Astrocyte of the spinal cord (primary cell): ENCODE measurements around the gene KIF26B.

ENCODE experiments used
- DNase-seq: peaks from one replicate; pipeline ENCODE4 v3.0.0; 2011; ENCODE audit warnings: low read depth, low spot score
- H3K4me3 ChIP-seq: 2 replicates; pipeline ENCODE4 v1.5.1; 2011; ENCODE audit warnings: low read depth, mild to moderate bottlenecking, low read length, moderate library complexity
- in situ Hi-C: cut with HindIII; loops from 2 replicates; pipeline ENCODE4 v1.10.0; 2017; ENCODE audit warnings: low sequenced_read_pairs
- TF ChIP-seq, protein P1 (sequence below): IDR thresholded peaks from 2 replicates; pipeline ENCODE4 v1.5.1; 2012; ENCODE audit warnings: low read depth, mild to moderate bottlenecking, low read length, inconsistent platforms

KIF26B gene

GRCh38 chr1:245477941-245478340 lies 323.2 kb downstream of the KIF26B start:
- TF ChIP-seq, protein P1, sequence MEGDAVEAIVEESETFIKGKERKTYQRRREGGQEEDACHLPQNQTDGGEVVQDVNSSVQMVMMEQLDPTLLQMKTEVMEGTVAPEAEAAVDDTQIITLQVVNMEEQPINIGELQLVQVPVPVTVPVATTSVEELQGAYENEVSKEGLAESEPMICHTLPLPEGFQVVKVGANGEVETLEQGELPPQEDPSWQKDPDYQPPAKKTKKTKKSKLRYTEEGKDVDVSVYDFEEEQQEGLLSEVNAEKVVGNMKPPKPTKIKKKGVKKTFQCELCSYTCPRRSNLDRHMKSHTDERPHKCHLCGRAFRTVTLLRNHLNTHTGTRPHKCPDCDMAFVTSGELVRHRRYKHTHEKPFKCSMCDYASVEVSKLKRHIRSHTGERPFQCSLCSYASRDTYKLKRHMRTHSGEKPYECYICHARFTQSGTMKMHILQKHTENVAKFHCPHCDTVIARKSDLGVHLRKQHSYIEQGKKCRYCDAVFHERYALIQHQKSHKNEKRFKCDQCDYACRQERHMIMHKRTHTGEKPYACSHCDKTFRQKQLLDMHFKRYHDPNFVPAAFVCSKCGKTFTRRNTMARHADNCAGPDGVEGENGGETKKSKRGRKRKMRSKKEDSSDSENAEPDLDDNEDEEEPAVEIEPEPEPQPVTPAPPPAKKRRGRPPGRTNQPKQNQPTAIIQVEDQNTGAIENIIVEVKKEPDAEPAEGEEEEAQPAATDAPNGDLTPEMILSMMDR: no peak
- H3K4me3 ChIP-seq: no peak overlapping the region
- in situ Hi-C loops: no loop called here
- no peak for DNase-seq

DNA sequence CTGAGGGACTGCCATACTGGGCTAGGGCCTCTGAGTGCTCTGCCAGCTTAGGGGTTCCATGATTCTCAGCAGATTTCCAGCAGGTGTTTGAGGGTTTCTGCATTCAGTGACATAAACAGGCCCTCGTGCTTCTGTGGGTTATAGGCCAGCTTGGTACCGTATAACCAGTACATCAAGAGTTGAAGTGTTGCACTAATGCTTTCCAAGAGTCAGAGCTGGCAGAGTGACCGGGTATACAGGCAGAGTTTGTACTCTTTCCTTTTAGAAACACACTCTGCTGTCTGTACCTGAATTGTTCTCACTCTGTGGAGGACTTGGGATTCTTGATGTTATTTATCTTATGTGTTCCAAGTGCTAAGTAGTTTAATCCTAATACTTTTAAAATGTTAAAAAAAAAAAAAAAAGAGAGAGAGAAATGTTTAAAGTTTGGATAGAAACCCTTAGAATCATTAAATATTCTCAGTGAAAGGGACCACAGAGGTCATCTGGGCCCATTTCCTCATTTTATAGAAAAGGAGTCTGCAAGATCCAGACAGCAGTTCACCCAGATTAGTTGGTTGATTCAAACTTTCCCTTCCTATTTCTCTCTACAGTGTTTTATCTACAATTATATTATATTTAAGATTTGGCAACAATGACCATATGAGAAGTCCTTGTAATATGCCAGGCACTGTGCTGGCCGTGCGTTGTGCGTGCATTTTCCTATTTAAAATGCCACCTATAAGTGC lies 325.8 kb downstream of the KIF26B start:
- TF ChIP-seq, protein P1: no peak
- DNase-seq: no peak
- H3K4me3 ChIP-seq: no peak overlapping the region
- in situ Hi-C loops: no loop called here

- TF ChIP-seq, protein P1: no peak
- in situ Hi-C loops: no loop called here
- no peak for DNase-seq
These were observed 326.5 kb downstream of the KIF26B start for GRCh38 chr1:245481261-245481660.

GRCh38 chr1:245483247-245483646 lies 328.5 kb downstream of the KIF26B start:
- in situ Hi-C loops: no loop called here
- TF ChIP-seq, protein P1: no peak
- H3K4me3 ChIP-seq: no peak overlapping the region
- no peak for DNase-seq

More at GRCh38 chr1:245481261-245481660, 326.5 kb downstream of the KIF26B start:
- no peak overlapping the region for H3K4me3 ChIP-seq

DNA sequence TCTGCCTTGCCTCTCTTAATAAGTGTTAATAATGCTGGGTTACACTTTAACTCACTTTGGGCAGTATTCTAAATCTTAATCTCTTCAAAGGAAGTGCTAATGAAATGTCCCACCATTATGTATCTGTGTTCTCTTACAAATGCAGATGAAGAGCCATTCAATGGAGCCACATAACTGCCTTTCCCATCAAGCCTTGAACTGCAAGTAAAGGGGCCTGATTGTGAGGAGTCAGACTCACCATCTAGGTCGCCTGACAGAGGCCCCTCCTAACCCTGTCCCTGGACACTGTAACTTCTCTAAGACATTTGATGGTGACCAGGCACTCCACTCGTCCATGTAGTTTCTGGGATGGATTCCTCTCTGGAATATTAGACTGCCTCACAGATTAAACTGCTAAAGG lies 329.4 kb downstream of the KIF26B start:
- no peak for DNase-seq
- TF ChIP-seq, protein P1: no peak
- in situ Hi-C loops: no loop called here
- no peak overlapping the region for H3K4me3 ChIP-seq

DNA sequence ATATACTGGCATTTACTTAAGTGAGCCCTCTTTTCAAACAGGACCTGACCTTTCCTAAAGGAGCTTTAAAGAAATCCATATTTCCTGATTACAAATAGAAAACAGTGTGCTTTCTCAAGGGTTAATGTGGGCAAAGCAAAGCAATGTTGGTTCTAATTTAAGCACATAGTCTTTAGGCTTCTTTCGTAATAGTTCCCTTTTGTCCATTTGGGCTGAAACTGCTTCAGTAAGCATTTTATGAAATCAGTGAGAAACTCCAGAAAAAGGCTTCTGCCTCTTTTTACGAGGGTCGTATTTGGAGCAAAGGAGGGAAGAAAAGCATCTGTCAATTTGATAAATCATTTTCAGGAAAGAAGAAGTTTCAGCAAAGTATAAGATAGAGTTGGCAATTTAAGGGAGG lies 331.2 kb downstream of the KIF26B start:
- H3K4me3 ChIP-seq: no peak overlapping the region
- TF ChIP-seq, protein P1: no peak
- no peak for DNase-seq
- in situ Hi-C loops: no loop called here
